Activated CD4-positive, alpha-beta memory T cell treated with anti-CD3 and anti-CD28 coated beads, Interleukin-2, amount 10 ng/mL, durations not matched to agents 7 days and 5 days (primary cell): ENCODE results near the gene COL18A1. TPM values are rescaled to one million over a fixed set of nuclear protein-coding genes. Genes with fewer than 3 reads are reported as not detected.

ENCODE experiments used
- CTCF ChIA-PET: fragments of 350-600 bp; sonication (Branson Sonifier 250); formaldehyde crosslinking; loops from one replicate; lab custom pipeline; 2021; ENCODE audit warnings: antibody characterized with exemption, inconsistent platforms; lab: Charles Lee
- POLR2A ChIA-PET: fragments of 350-600 bp; sonication (Branson Sonifier 250); formaldehyde crosslinking; loops from one replicate; lab custom pipeline; 2021; ENCODE audit warnings: antibody characterized with exemption; lab: Charles Lee
- DNase-seq: peaks from one replicate; pipeline ENCODE4 v3.0.0-alpha.2; 2020
- H3K27ac Mint-ChIP-seq: one replicate; pipeline ENCODE4 v1.8.0; 2021; ENCODE audit warnings: mild to moderate bottlenecking, mixed read lengths
- H3K27me3 Mint-ChIP-seq: one replicate; pipeline ENCODE4 v1.8.0; 2021; ENCODE audit warnings: mixed read lengths
- H3K36me3 Mint-ChIP-seq: one replicate; pipeline ENCODE4 v1.8.0; 2021; ENCODE audit warnings: low read depth, mixed read lengths
- H3K4me1 Mint-ChIP-seq: one replicate; pipeline ENCODE4 v1.8.0; 2021; ENCODE audit warnings: mixed read lengths
- H3K4me3 Mint-ChIP-seq: one replicate; pipeline ENCODE4 v1.8.0; 2021; ENCODE audit warnings: mild to moderate bottlenecking, mixed read lengths
- H3K9me3 Mint-ChIP-seq: one replicate; pipeline ENCODE4 v1.8.0; 2021; ENCODE audit warnings: mixed read lengths
- total RNA-seq, 2 experiments: library from RNA; stranded (reverse); gene quantifications; one replicate each; pipeline ENCODE4 v1.2.3, GENCODE V29; 2021

COL18A1 gene
- total RNA-seq, 2 experiments from 2014 or later = 2.2 to 3.9 TPM

DNA sequence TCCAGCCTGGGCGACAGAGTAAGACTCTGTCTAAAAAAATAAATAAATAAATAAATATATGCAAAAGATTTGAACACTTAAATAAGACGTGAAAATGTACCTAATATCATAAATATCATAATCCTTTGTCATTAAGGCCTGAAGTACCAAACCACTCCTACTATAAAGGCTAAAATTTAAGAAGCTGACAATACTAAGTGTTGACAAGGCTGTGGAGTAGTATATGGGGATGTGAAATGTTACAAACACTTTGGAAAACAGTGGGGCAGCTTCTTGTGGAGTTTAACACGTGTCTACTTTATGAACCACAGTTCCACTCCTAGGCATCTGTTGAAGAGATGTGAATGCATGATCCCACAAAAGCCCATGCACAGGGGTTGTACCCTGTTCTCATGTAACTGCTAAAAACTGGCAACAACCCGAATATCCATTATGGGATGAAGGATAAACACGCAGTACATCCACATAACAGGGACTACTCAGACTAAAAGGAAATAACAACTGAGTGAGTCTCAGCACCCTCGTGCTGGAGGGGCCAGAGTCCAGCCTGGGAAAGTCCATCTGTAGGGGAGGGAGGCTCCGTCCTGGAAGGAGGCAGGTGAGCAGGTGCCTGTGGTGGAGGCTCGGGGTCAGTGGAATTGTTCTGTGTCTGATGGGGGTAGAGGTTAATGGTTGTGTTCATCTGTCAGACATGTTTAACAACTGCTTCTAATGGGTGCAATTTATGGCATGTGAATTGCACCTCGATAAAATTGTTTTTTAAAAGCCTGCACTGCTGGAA, 143.9 kb downstream of the COL18A1 start:
- ChIA-PET CTCF (no interaction called here), POLR2A (interaction anchor here (0.9 to 1.1 kb wide), 2 partner anchors 9 to 17 kb away, joined by 3 read pairs; no protein-coding TSS in a partner anchor)
- Mint-ChIP-seq H3K27ac (peak overlapping the region; percentile 72), H3K4me1 (peaks cover 40% of the 10 kb centered on the region), H3K4me3 (no peak overlapping the region), H3K9me3 (no peaks in the 10 kb centered on the region), H3K36me3 (no peaks in the 10 kb centered on the region), H3K27me3 (no peaks in the 10 kb centered on the region)
- no peak for DNase-seq

DNA sequence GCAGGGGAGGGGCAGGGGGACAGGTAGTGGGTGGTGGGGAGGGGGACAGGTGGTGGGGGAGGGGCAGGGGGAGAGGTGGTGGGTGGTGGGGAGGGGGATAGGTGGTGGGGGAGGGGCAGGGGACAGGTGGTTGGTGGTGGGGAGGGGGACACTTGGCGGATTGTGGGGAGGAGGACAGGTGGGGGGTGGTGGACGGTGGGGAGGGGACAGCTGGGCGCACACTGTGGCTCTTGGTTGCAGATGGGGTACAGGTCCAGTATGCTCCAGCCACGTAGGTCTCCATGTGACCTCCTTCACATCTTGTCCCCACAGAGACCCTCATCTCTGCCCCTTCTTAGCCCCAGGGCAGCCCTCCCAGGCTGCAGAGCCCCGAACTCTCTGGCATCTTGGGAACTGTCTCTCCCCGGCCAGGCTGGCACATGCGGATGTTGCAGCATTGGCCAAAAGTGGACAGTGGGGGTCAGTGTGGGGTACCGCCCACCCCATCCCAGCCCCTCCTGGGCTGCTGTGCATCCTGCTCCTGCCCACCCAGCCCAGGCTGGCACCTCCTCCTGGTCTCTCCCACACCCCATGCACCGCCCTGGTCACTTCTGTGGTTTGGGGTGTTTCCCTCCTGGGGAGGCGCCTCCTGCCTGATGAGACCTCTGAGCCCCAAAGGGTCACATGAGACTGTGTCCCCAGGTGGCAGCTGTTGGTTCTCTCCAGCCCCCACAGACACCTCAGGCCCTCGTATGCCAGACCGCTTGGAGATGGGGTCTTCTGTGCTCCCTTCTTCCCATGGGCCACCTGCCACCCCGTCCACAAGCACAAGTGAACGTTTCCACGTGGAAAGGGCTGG, 144.9 kb downstream of the COL18A1 start:
- Mint-ChIP-seq H3K4me1 (peaks cover 45% of the 10 kb centered on the region), H3K4me3 (peak overlapping the region; percentile 67), H3K9me3 (no peaks in the 10 kb centered on the region), H3K27me3 (no peaks in the 10 kb centered on the region), H3K36me3 (no peaks in the 10 kb centered on the region), H3K27ac (peak overlapping the region; percentile 99)
- ChIA-PET POLR2A (interaction anchor here (0.6 to 2.4 kb wide), 4 partner anchors 9 to 43 kb away, joined by 3 to 17 read pairs (median 8); no protein-coding TSS in a partner anchor), CTCF (interaction anchor here (2.3 kb wide), 1 partner anchor 43 kb away, joined by 7 read pairs; no protein-coding TSS in a partner anchor)
- DNase-seq = peak; percentile 33

DNA sequence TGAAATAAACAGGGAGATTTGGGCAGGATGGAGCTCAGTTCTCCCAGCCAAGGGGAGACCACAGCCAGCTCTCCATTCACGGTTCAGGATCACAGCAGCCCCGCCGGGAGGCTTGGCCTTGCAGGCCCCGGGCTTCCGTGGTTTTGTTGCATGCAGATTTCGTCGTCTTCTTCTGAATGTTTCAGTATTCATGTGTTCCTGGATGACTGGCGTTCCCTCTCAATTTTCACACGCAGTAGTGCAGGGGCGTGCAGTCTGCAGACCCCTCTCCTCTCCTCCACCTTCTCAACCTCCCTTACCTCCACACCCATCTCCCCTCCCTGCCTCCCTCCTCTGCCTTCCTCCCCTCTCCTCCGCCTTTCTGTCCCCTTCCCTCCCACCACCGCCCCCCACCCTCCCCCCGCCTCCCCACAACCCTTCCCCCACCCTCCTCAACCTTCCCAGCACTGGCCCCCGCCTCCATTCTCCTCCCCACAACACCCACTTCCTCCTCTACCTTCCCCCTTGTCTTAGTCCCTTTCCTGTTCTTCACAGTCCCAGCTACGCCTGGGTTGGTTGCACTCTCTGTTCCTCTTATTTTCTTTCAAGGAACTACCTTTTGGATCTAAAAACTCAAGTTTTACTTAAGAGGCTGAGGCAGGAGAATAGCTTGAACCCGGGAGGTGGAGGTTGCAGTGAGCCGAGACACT, 145.7 kb downstream of the COL18A1 start:
- peak overlapping the region; percentile 99 for H3K27ac Mint-ChIP-seq
- H3K9me3 Mint-ChIP-seq = no peaks in the 10 kb centered on the region
- peak overlapping the region; percentile 67 for H3K4me3 Mint-ChIP-seq
- no peaks in the 10 kb centered on the region for H3K27me3 Mint-ChIP-seq
- no peaks in the 10 kb centered on the region for H3K36me3 Mint-ChIP-seq
- peaks cover 45% of the 10 kb centered on the region for H3K4me1 Mint-ChIP-seq
- CTCF ChIA-PET = interaction anchor here (2.3 kb wide), 1 partner anchor 42 kb away, joined by 7 read pairs; no protein-coding TSS in a partner anchor
- DNase-seq = peak; percentile 61
- POLR2A ChIA-PET = interaction anchor here (1.1 to 2.4 kb wide), 6 partner anchors 8 to 269 kb away, joined by 3 to 17 read pairs (median 4); no protein-coding TSS in a partner anchor

DNA sequence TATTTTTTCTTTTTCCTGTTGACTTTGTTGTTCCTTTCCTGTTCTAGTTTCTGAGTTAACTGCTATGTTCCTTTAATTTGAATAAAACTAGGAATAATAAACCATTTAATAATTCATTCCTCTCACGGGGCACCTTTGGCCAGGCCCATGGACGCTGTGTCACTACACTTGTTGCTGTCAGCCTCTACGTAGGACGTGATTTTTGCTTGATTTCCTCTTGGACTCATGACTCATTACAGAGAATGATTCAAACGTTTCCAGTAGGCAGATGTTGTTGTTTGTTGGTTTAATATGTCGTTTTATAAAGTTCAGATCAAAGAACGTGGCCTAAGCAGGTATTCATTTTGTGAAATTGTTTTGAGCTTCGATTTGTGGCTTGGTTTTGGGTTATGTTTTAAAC, 146.4 kb downstream of the COL18A1 start:
- H3K27ac Mint-ChIP-seq = peak overlapping the region; percentile 99
- no peaks in the 10 kb centered on the region for H3K9me3 Mint-ChIP-seq
- DNase-seq = peak; percentile 59
- H3K4me1 Mint-ChIP-seq = peaks cover 45% of the 10 kb centered on the region
- POLR2A ChIA-PET = interaction anchor here (1.1 to 2.4 kb wide), 7 partner anchors 8 to 268 kb away, joined by 3 to 17 read pairs (median 4); no protein-coding TSS in a partner anchor
- CTCF ChIA-PET = interaction anchor here (2.3 kb wide), 1 partner anchor 41 kb away, joined by 7 read pairs; no protein-coding TSS in a partner anchor
- no peaks in the 10 kb centered on the region for H3K36me3 Mint-ChIP-seq
- no peaks in the 10 kb centered on the region for H3K27me3 Mint-ChIP-seq
- peak overlapping the region; percentile 67 for H3K4me3 Mint-ChIP-seq

DNA sequence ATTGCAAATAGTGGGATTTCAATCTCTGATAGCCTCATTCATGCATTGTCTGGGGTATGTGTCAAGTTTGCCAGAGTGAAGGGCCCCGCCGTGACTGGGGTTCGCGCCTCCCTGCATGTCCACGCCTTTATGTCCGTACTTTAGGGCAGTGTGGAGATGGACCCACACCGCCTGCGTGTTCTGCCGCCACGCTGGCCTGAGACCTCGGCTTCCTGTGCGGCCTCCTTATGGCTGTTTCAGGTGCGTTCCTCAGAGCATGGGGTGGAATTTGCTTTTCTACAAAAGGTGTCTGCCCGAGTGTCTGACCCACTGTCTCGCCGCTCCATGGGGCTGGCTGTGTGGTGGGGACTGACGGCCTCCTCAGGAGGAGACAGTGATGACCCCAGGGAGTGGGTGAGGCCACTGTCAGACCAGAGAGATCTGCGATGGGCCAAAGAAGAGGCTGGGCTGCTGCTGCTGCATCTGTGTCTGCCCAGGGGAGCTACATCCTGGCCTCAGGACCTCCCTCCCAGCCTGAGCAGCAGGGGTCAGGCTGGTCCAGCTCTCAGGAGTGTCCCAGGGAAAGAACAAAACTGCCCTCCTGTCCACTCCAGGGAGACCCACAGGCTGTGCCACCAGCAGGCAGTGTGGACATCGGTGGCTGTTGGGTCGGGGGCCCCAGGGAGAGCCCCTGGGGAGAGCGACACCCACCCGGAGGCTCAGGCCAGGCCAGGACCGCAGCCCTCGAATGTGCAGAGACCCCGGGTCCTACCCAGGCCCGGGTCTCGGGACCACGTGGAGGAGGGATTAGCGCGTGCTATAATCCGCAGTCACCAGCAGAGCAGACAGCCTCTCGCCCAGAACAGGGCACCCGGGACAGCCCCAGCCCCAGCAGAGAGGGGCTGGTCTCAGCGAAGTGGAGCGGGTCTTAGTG, 147.1 kb downstream of the COL18A1 start:
- Mint-ChIP-seq H3K27ac (peak overlapping the region; percentile 99), H3K36me3 (no peaks in the 10 kb centered on the region), H3K4me3 (peak overlapping the region; percentile 67), H3K9me3 (no peaks in the 10 kb centered on the region), H3K4me1 (peaks cover 45% of the 10 kb centered on the region), H3K27me3 (peaks cover 2% of the 10 kb centered on the region)
- ChIA-PET CTCF (interaction anchor here (2.3 kb wide), 1 partner anchor 40 kb away, joined by 7 read pairs; no protein-coding TSS in a partner anchor), POLR2A (interaction anchor here (0.6 to 2.4 kb wide), 5 partner anchors 9 to 93 kb away, joined by 3 to 17 read pairs (median 4); no protein-coding TSS in a partner anchor)
- DNase-seq = no peak

DNA sequence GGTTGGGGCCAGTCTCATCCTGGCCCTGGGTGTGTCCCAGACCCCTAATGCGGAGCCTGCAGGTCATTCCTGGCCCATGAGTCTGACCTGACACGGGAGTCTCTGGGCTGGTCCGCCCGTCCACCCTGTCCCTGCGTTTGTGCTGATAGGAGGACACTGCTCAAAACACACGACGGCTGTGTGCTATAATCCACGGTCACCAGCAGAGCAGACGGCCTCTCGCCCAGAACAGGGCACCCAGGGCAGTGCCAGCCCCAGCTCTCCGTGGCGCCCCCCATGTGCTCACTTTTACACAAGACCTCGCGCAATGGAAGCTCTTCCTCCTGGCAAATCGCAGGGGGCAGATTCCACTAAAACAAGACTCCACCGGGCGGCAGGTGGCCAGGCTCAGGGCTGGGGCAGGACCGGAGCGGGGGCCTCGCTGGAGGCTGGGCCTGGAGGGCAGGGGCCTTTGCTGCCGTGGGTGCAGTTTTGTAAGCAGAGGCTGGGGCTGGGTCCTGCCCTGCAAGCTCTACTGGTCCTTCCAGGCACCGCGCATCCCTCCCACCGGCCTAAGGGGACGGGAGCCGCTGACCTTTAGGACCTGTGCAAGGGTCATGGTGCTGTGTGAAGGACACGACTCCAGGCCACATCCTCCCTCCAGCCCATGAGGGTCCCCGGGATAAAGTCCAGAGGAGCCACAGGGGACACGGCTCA, 147.9 kb downstream of the COL18A1 start:
- CTCF ChIA-PET = no interaction called here
- H3K27ac Mint-ChIP-seq = peak overlapping the region; percentile 61
- H3K4me3 Mint-ChIP-seq = peak overlapping the region; percentile 37
- H3K4me1 Mint-ChIP-seq = peaks cover 45% of the 10 kb centered on the region
- DNase-seq = no peak
- H3K27me3 Mint-ChIP-seq = peaks cover 2% of the 10 kb centered on the region
- POLR2A ChIA-PET = interaction anchor here (0.6 to 1.1 kb wide), 2 partner anchors 74 to 92 kb away, joined by 3 read pairs; no protein-coding TSS in a partner anchor
- no peaks in the 10 kb centered on the region for H3K9me3 Mint-ChIP-seq
- no peaks in the 10 kb centered on the region for H3K36me3 Mint-ChIP-seq

DNA sequence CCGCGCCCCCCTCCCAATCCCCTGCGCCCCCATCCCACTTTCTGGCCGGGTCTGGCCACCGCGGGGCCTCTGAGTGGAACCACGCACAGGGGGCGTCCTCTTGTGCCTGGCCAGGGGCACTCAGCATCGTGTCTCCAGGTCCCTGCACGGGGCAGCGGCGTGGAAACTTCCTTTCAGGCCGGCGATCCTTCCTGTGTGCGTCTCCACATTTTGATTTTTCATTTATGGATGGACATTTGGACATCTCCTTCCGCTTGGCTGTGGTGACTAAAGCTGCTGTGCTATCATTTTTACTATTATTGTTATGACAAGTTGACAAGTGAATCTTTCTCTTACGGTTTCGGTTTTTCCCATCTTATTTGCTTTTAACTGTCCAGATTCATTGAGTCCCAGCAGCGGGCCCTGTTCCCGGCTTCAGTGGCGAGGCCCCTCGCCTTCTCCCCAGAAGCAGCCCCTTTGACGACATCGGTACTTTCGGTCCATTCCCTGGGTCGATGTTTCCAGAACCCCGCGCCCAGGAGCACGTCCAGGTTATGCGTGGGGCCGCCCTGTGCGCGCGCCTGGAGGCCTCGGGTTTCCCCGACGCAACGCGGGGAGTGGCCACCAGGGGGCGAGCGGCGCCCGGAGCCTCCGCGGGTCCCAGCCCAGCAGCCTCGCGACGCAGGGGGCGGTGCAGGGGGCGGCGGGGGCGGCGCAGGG, 149.7 kb downstream of the COL18A1 start:
- ChIA-PET POLR2A (interaction anchor here (0.9 kb wide), 1 partner anchor 38 kb away, joined by 5 read pairs; no protein-coding TSS in a partner anchor), CTCF (interaction anchor here (0.8 to 1.0 kb wide), 2 partner anchors 11 to 43 kb away, joined by 3 read pairs; no protein-coding TSS in a partner anchor)
- H3K4me3 Mint-ChIP-seq = peak overlapping the region; percentile 84
- peak; percentile 86 for DNase-seq
- H3K27ac Mint-ChIP-seq = peak overlapping the region; percentile 78
- peaks cover 5% of the 10 kb centered on the region for H3K27me3 Mint-ChIP-seq
- H3K36me3 Mint-ChIP-seq = no peaks in the 10 kb centered on the region
- H3K4me1 Mint-ChIP-seq = peaks cover 38% of the 10 kb centered on the region
- H3K9me3 Mint-ChIP-seq = no peaks in the 10 kb centered on the region

DNA sequence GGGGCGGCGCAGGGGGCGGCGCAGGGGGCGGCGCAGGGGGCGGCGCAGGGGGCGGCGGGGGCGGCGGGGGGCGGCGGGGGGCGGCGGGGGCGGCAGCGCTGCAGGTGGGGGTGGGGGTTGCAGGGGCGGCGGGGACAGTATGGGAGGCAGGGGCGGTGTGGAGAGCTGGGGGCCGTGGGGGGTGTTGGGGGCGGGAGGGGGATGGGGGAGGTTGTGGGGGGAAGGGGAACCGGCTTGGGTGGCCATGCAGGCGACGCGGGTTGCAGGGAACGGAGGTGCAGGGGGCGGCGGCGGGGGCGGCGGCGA, 150.2 kb downstream of the COL18A1 start:
- Mint-ChIP-seq H3K27me3 (peaks cover 5% of the 10 kb centered on the region), H3K4me1 (peaks cover 33% of the 10 kb centered on the region), H3K4me3 (no peak overlapping the region), H3K27ac (no peak overlapping the region), H3K36me3 (no peaks in the 10 kb centered on the region), H3K9me3 (no peaks in the 10 kb centered on the region)
- no peak for DNase-seq
- ChIA-PET POLR2A (no interaction called here), CTCF (interaction anchor here (1.6 kb wide), 1 partner anchor 41 kb away, joined by 16 read pairs; no protein-coding TSS in a partner anchor)

DNA sequence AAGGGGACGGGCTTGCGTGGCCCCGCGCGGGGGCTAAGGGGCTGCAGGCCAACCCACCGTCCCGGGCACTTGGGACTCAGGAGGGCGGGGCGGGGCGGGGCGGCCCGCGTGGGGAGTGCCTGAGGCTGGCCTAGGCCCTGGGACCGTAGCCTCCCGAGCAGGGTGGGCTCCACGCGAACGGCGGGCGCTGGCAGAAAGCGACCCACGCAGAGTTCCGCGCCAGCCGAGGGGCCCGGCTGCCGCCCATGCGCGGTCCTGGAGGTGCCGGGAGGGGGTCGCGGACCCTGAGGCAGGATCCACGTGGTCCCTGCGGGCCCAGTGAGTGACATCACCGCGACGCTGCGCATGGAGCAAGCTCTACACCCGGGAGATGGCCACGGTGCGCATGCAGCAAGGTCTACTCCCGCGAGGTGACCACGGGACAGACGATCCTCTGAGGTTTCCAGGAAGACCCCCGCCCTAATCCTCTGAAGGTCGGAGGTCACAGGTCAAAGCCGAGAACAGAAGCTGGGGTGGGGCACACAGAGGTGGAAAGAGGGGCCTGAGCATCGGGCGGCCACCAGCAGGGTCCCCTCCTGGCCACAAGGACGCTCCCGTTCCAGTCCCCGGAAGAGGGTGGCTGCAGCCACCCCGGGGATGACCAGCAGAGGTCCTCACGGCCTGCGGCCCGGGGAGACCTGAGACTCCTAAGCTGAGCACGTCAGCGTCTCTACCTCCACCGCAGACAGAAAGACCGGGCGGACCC, 150.8 kb downstream of the COL18A1 start:
- H3K4me1 Mint-ChIP-seq = peaks cover 28% of the 10 kb centered on the region
- DNase-seq = peak; percentile 16
- no peaks in the 10 kb centered on the region for H3K36me3 Mint-ChIP-seq
- no peak overlapping the region for H3K27ac Mint-ChIP-seq
- CTCF ChIA-PET = interaction anchor here (0.8 to 1.6 kb wide), 8 partner anchors 12 to 324 kb away, joined by 3 to 16 read pairs (median 4); no protein-coding TSS in a partner anchor
- H3K4me3 Mint-ChIP-seq = no peak overlapping the region
- POLR2A ChIA-PET = interaction anchor here (1.1 to 1.2 kb wide), 2 partner anchors 37 to 42 kb away, joined by 3 to 7 read pairs; no protein-coding TSS in a partner anchor
- peaks cover 7% of the 10 kb centered on the region for H3K27me3 Mint-ChIP-seq
- H3K9me3 Mint-ChIP-seq = no peaks in the 10 kb centered on the region

DNA sequence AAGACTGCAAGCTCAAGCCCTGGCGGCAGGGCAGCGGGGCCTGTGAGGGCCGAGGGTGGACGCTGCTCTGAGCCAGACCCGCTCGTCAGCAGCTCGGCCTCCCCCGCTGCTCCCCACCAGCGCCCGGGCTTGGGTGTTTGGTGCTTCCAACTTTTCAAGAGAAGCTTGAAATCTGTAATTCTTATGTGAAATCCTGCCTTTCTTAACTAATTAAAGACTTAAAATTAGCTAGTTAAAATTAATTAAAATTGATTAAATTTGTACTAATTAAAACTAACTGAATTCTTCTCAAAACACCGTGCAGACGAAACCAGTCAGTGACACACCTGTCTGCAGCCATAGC, 151.3 kb downstream of the COL18A1 start:
- DNase-seq = no peak
- Mint-ChIP-seq H3K27ac (no peak overlapping the region), H3K4me3 (no peak overlapping the region), H3K36me3 (no peaks in the 10 kb centered on the region), H3K27me3 (peaks cover 10% of the 10 kb centered on the region), H3K4me1 (peaks cover 24% of the 10 kb centered on the region), H3K9me3 (no peaks in the 10 kb centered on the region)
- CTCF ChIA-PET = interaction anchor here (0.8 to 1.6 kb wide), 8 partner anchors 12 to 324 kb away, joined by 3 to 16 read pairs (median 4); no protein-coding TSS in a partner anchor
- POLR2A ChIA-PET = interaction anchor here (1.1 to 1.2 kb wide), 2 partner anchors 36 to 42 kb away, joined by 3 to 7 read pairs; no protein-coding TSS in a partner anchor
